Activated CD8-positive, alpha-beta T cell treated with anti-CD3 and anti-CD28 coated beads for 36 hours (primary cell): ENCODE data around the gene PLEKHG2. TPM values are rescaled to one million over a fixed set of nuclear protein-coding genes. Genes with fewer than 3 reads are reported as not detected.

ENCODE experiments used
- ATAC-seq: fragments of 200-7000 bp; cut with Tn5 transposase; one replicate; pipeline ENCODE4 v1.10.0; 2021; ENCODE audit warnings: mild to moderate bottlenecking, moderate library complexity
- CTCF ChIA-PET: fragments of 350-600 bp; sonication (Branson Sonifier 250); formaldehyde crosslinking; loops from one replicate; lab custom pipeline; 2021; ENCODE audit warnings: antibody characterized with exemption; lab: Charles Lee
- POLR2A ChIA-PET: fragments of 350-600 bp; sonication (Branson Sonifier 250); formaldehyde crosslinking; loops from one replicate; lab custom pipeline; 2021; ENCODE audit warnings: antibody characterized with exemption; lab: Charles Lee
- DNase-seq: peaks from one replicate; pipeline ENCODE4 v3.0.0-alpha.2; 2020
- H3K27ac Mint-ChIP-seq: one replicate; pipeline ENCODE4 v1.8.0; 2021; ENCODE audit warnings: mild to moderate bottlenecking, mixed read lengths
- H3K27me3 Mint-ChIP-seq: one replicate; pipeline ENCODE4 v1.8.0; 2021; ENCODE audit warnings: mixed read lengths
- H3K36me3 Mint-ChIP-seq: one replicate; pipeline ENCODE4 v1.8.0; 2021; ENCODE audit warnings: low read depth, mixed read lengths
- H3K4me1 Mint-ChIP-seq: one replicate; pipeline ENCODE4 v1.8.0; 2021; ENCODE audit warnings: low read depth, mixed read lengths
- H3K4me3 Mint-ChIP-seq: one replicate; pipeline ENCODE4 v1.8.0; 2021; ENCODE audit warnings: mild to moderate bottlenecking, moderate library complexity, mixed read lengths
- H3K9me3 Mint-ChIP-seq: one replicate; pipeline ENCODE4 v1.8.0; 2021; ENCODE audit warnings: mixed read lengths
- intact Hi-C: fragments of 100-400 bp; cut with micrococcal nuclease; formaldehyde crosslinking; loops from one replicate; pipeline ENCODE4 v1.10.0; 2022
- total RNA-seq, 2 experiments: library from RNA; stranded (reverse); gene quantifications; one replicate each; pipeline ENCODE4 v1.2.3, GENCODE V29; 2021
- TF ChIP-seq, protein P1 (sequence below): fragments of 200-600 bp; IDR thresholded peaks from one replicate; pipeline ENCODE4 v1.8.0; 2022; ENCODE audit warnings: antibody characterized with exemption, mild to moderate bottlenecking

Gene PLEKHG2
- total RNA-seq, 2 experiments from 2014 or later, result 35.9 to 42.8 TPM

DNA sequence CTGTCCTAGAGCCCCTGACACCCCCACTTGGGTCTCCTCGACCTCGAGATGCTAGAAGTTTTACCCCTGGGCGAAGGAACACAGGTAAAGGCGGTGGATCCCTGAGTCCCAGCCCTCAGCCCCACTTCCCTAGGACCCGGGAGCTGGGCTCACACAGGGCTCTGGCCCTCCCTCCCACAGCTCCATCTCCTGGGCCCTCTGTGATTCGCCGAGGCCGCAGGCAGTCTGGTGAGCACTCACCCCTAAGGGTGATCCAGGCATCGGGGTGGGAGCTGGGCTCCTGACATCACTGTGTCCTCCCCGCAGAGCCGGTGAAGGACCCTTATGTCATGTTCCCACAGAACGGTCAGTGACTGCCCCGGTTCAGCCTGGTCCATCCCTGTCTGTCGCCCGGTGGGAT is 8.3 kb downstream of the PLEKHG2 start:
- no peaks in the 10 kb centered on the region for H3K27me3 Mint-ChIP-seq
- ChIA-PET POLR2A (interaction anchor here (6.4 to 8.7 kb wide), 2 partner anchors 11 to 15 kb away, joined by 30 to 66 read pairs; partner anchors contain the start of gene RPS16), CTCF (interaction anchor here (0.6 to 1.5 kb wide), 6 partner anchors 9 to 54 kb away, joined by 3 to 7 read pairs (median 4); partner anchors contain the start of genes PLEKHG2 and RPS16)
- TF ChIP-seq, protein P1, sequence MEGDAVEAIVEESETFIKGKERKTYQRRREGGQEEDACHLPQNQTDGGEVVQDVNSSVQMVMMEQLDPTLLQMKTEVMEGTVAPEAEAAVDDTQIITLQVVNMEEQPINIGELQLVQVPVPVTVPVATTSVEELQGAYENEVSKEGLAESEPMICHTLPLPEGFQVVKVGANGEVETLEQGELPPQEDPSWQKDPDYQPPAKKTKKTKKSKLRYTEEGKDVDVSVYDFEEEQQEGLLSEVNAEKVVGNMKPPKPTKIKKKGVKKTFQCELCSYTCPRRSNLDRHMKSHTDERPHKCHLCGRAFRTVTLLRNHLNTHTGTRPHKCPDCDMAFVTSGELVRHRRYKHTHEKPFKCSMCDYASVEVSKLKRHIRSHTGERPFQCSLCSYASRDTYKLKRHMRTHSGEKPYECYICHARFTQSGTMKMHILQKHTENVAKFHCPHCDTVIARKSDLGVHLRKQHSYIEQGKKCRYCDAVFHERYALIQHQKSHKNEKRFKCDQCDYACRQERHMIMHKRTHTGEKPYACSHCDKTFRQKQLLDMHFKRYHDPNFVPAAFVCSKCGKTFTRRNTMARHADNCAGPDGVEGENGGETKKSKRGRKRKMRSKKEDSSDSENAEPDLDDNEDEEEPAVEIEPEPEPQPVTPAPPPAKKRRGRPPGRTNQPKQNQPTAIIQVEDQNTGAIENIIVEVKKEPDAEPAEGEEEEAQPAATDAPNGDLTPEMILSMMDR, result no peak
- no peak overlapping the region for H3K4me3 Mint-ChIP-seq
- intact Hi-C loops, result no loop called here
- H3K36me3 Mint-ChIP-seq, result peaks cover 6% of the 10 kb centered on the region
- H3K4me1 Mint-ChIP-seq, result no peaks in the 10 kb centered on the region
- H3K27ac Mint-ChIP-seq, result no peak overlapping the region
- no peaks in the 10 kb centered on the region for H3K9me3 Mint-ChIP-seq
- no peak for DNase-seq
- no peak for ATAC-seq

DNA sequence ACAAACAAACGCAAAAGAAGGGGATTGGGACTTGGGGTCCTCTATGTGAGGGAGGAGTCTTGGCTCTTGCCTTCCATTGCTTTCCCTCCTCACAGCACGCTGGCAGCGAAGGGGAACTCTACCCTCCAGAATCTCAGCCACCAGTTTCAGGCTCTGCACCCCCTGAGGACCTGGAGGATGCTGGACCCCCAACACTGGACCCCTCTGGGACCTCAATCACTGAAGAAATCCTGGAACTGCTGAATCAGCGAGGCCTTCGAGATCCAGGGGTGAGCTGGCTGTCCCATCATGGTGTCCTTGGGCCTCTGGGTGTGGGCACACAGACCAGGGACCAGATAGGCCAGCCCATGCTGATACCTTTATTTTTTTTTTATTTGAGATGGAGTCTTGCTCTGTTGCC is 9.6 kb downstream of the PLEKHG2 start:
- intact Hi-C loops, result no loop called here
- POLR2A ChIA-PET, result interaction anchor here (1.0 to 8.7 kb wide), 3 partner anchors 10 to 23 kb away, joined by 3 to 66 read pairs (median 30); partner anchors contain the start of genes RPS16 and SUPT5H
- peaks cover 6% of the 10 kb centered on the region for H3K36me3 Mint-ChIP-seq
- no peaks in the 10 kb centered on the region for H3K9me3 Mint-ChIP-seq
- H3K27ac Mint-ChIP-seq, result no peak overlapping the region
- no peaks in the 10 kb centered on the region for H3K27me3 Mint-ChIP-seq
- no peak for ATAC-seq
- H3K4me3 Mint-ChIP-seq, result no peak overlapping the region
- DNase-seq, result no peak
- CTCF ChIA-PET, result interaction anchor here (1.0 to 1.5 kb wide), 3 partner anchors 19 to 52 kb away, joined by 3 to 4 read pairs (median 4); no protein-coding TSS in a partner anchor
- no peaks in the 10 kb centered on the region for H3K4me1 Mint-ChIP-seq
- TF ChIP-seq, protein P1, result no peak

DNA sequence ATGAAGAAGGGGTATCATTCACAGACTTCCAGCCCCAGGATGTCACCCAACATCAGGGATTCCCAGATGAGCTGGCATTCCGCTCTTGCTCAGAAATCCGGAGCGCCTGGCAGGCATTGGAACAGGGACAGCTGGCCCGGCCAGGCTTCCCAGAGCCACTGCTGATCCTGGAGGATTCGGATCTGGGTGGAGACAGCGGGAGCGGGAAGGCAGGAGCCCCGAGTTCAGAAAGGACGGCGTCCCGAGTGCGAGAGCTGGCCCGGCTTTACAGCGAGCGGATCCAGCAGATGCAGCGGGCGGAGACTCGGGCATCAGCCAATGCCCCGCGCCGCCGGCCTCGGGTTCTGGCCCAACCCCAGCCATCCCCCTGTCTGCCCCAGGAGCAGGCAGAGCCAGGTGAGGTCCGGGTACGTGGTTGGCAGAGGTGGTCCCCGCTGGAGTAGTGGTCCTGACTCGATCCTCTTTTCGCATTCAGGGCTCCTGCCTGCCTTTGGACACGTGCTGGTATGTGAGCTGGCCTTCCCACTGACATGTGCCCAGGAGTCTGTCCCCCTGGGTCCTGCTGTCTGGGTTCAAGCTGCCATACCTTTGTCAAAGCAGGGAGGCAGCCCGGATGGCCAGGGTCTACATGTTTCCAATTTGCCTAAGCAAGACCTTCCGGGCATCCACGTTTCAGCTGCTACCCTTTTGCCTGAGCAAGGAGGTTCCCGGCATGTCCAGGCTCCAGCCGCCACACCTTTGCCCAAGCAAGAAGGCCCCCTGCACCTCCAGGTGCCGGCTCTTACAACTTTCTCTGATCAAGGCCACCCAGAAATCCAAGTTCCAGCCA is 11.0 kb downstream of the PLEKHG2 start:
- Mint-ChIP-seq H3K9me3 (no peaks in the 10 kb centered on the region), H3K4me3 (no peak overlapping the region)

DNA sequence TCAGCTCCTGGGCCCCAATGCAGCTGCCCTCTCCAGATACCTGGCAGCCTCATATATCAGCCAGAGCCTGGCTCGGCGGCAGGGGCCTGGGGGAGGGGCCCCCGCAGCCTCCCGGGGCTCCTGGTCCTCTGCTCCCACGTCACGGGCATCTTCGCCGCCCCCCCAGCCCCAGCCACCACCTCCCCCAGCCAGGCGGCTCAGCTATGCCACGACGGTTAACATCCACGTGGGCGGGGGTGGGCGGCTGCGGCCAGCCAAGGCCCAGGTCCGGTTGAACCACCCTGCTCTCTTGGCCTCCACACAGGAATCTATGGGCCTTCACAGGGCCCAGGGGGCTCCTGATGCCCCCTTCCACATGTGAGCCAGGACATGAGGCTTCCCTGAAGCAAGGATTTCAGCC is 12.5 kb downstream of the PLEKHG2 start:
- H3K4me1 Mint-ChIP-seq, result no peaks in the 10 kb centered on the region
- TF ChIP-seq, protein P1, result no peak
- POLR2A ChIA-PET, result interaction anchor here (3.1 to 6.4 kb wide), 2 partner anchors 8 to 11 kb away, joined by 25 to 30 read pairs; partner anchors contain the start of gene RPS16
- no peaks in the 10 kb centered on the region for H3K27me3 Mint-ChIP-seq
- no peak overlapping the region for H3K27ac Mint-ChIP-seq
- intact Hi-C loops, result no loop called here
- ATAC-seq (no peak), DNase-seq (no peak)
- H3K9me3 Mint-ChIP-seq, result no peaks in the 10 kb centered on the region
- H3K36me3 Mint-ChIP-seq, result peaks cover 2% of the 10 kb centered on the region
- H3K4me3 Mint-ChIP-seq, result no peak overlapping the region
- CTCF ChIA-PET, result no interaction called here

More for the DNA sequence above, 11.0 kb downstream of the PLEKHG2 start:
- TF ChIP-seq, protein P1, result no peak
- ChIA-PET CTCF (interaction anchor here (1.6 kb wide), 1 partner anchor 12 kb away, joined by 6 read pairs; the partner anchor contains the start of gene PLEKHG2), POLR2A (interaction anchor here (3.1 to 6.4 kb wide), 2 partner anchors 9 to 12 kb away, joined by 25 to 30 read pairs; partner anchors contain the start of gene RPS16)
- no peak overlapping the region for H3K27ac Mint-ChIP-seq
- H3K27me3 Mint-ChIP-seq, result no peaks in the 10 kb centered on the region
- intact Hi-C loops, result no loop called here
- no peaks in the 10 kb centered on the region for H3K4me1 Mint-ChIP-seq
- no peak for DNase-seq
- H3K36me3 Mint-ChIP-seq, result peaks cover 4% of the 10 kb centered on the region
- ATAC-seq, result no peak
